MM.1S (cell line): ENCODE results near the gene NMNAT2.

Experiments used
- DNase-seq: peaks from one replicate; pipeline ENCODE4 v3.0.0-alpha.2; 2015
- H2AFZ ChIP-seq: fragments of 300-600 bp; sonication (generic); 2 replicates; pipeline ENCODE4 v1.6.0; 2016; ENCODE audit warnings: antibody characterized with exemption, low read length
- H3F3A ChIP-seq: fragments of 300-600 bp; sonication (generic); 2 replicates; pipeline ENCODE4 v1.6.1; 2016; ENCODE audit warnings: mild to moderate bottlenecking, antibody characterized with exemption, low read length, moderate library complexity, mixed read lengths; ENCODE audit not compliant: insufficient read depth
- H3K27ac ChIP-seq: fragments of 300-600 bp; sonication (generic); 2 replicates; pipeline ENCODE4 v1.5.1; 2016; ENCODE audit warnings: mild to moderate bottlenecking, low read length
- H3K27me3 ChIP-seq: fragments of 300-600 bp; sonication (generic); replicated peaks from 2 replicates; pipeline ENCODE4 v1.6.0; 2016; ENCODE audit warnings: low read length; ENCODE audit not compliant: insufficient read depth
- H3K36me3 ChIP-seq: fragments of 300-600 bp; sonication (generic); replicated peaks from 2 replicates; pipeline ENCODE4 v1.6.1; 2016; ENCODE audit warnings: mild to moderate bottlenecking, low read length, mixed read lengths; ENCODE audit not compliant: insufficient read depth
- H3K4me1 ChIP-seq: fragments of 300-600 bp; sonication (generic); 2 replicates; pipeline ENCODE4 v1.6.1; 2016; ENCODE audit warnings: low read length, mixed read lengths
- H3K4me2 ChIP-seq: fragments of 300-600 bp; sonication (generic); 2 replicates; pipeline ENCODE4 v1.6.0; 2016; ENCODE audit warnings: low read depth, low read length
- H3K4me3 ChIP-seq: fragments of 300-600 bp; sonication (generic); 2 replicates; pipeline ENCODE4 v1.5.1; 2016; ENCODE audit warnings: low read length, mixed read lengths
- H3K79me2 ChIP-seq: fragments of 300-600 bp; sonication (generic); 2 replicates; pipeline ENCODE4 v1.6.1; 2016; ENCODE audit warnings: mixed run types, low read length, mixed read lengths
- H3K9ac ChIP-seq: fragments of 300-600 bp; sonication (generic); 2 replicates; pipeline ENCODE4 v1.6.1; 2016; ENCODE audit warnings: low read length, mixed read lengths
- H3K9me2 ChIP-seq: fragments of 300-600 bp; sonication (generic); replicated peaks from 2 replicates; pipeline ENCODE4 v1.6.1; 2016; ENCODE audit warnings: mild to moderate bottlenecking, low read length, mixed read lengths; ENCODE audit not compliant: insufficient read depth
- H3K9me3 ChIP-seq: fragments of 300-600 bp; sonication (generic); replicated peaks from 2 replicates; pipeline ENCODE4 v1.6.1; 2016; ENCODE audit warnings: mild to moderate bottlenecking, low read length, mixed read lengths; ENCODE audit not compliant: insufficient read depth
- H4K20me1 ChIP-seq: fragments of 300-600 bp; sonication (generic); 2 replicates; pipeline ENCODE4 v1.6.1; 2016; ENCODE audit warnings: mild to moderate bottlenecking, low read length, moderate library complexity, mixed read lengths; ENCODE audit not compliant: insufficient read depth
- CTCF ChIP-seq: fragments of 300-600 bp; sonication (generic); IDR thresholded peaks from 2 replicates; pipeline ENCODE4 v1.5.1; 2016; ENCODE audit warnings: antibody characterized with exemption, low read length, mixed read lengths
- EZH2 ChIP-seq: fragments of 300-600 bp; sonication (generic); optimal IDR thresholded peaks from 2 replicates; pipeline ENCODE3; 2017; ENCODE audit warnings: low read depth, mild to moderate bottlenecking, antibody characterized with exemption, low read length, mixed read lengths
- EZH2phosphoT487 ChIP-seq: fragments of 300-600 bp; sonication (generic); IDR thresholded peaks from 2 replicates; pipeline ENCODE4 v1.6.1; 2018; ENCODE audit warnings: antibody characterized with exemption, low read length

The NMNAT2 gene

GRCh38 chr1:183215076-183215720, 203.0 kb downstream of the NMNAT2 start:
- Histone ChIP-seq H3K4me3 (no peak overlapping the region), H2AFZ (no peak overlapping the region), H3K79me2 (no peaks in the 10 kb centered on the region), H3K27ac (no peak overlapping the region), H3K36me3 (no peaks in the 10 kb centered on the region), H3K9me3 (no peaks in the 10 kb centered on the region), H3K4me1 (peaks cover 10% of the 10 kb centered on the region; the same call in 1 of the 2 replicates), H3K4me2 (no peak overlapping the region), H3F3A (no peaks in the 10 kb centered on the region), H3K27me3 (no peaks in the 10 kb centered on the region), H4K20me1 (no peaks in the 10 kb centered on the region), H3K9me2 (no peaks in the 10 kb centered on the region), H3K9ac (no peak overlapping the region)
- no peak for TF ChIP-seq EZH2phosphoT487
- TF ChIP-seq EZH2: no peak
- no peak for TF ChIP-seq CTCF
- no peak for DNase-seq

GRCh38 chr1:183214021-183214970, 203.9 kb downstream of the NMNAT2 start:
- peaks cover 6% of the 10 kb centered on the region; the same call in 1 of the 2 replicates for H3K4me1 ChIP-seq
- H3K9me3 ChIP-seq: no peaks in the 10 kb centered on the region
- no peak for DNase-seq
- H3K9ac ChIP-seq: no peak overlapping the region
- no peaks in the 10 kb centered on the region for H3K9me2 ChIP-seq
- H2AFZ ChIP-seq: no peak overlapping the region
- no peaks in the 10 kb centered on the region for H3F3A ChIP-seq
- H3K36me3 ChIP-seq: no peaks in the 10 kb centered on the region
- no peaks in the 10 kb centered on the region for H4K20me1 ChIP-seq
- no peak overlapping the region for H3K27ac ChIP-seq
- TF ChIP-seq EZH2phosphoT487: no peak
- TF ChIP-seq CTCF: no peak
- TF ChIP-seq EZH2: no peak
- H3K4me2 ChIP-seq: no peak overlapping the region
- no peaks in the 10 kb centered on the region for H3K27me3 ChIP-seq
- no peaks in the 10 kb centered on the region for H3K79me2 ChIP-seq
- H3K4me3 ChIP-seq: no peak overlapping the region

GRCh38 chr1:183212870-183213269, 205.3 kb downstream of the NMNAT2 start:
- Histone ChIP-seq H3K4me3 (no peak overlapping the region), H3K4me2 (no peak overlapping the region), H3K4me1 (no peaks in the 10 kb centered on the region)

More at GRCh38 chr1:183212870-183213269, 205.3 kb downstream of the NMNAT2 start:
- no peak for DNase-seq
- Histone ChIP-seq H3K9ac (no peak overlapping the region), H3K36me3 (no peaks in the 10 kb centered on the region), H4K20me1 (no peaks in the 10 kb centered on the region), H3K27me3 (no peaks in the 10 kb centered on the region), H3F3A (no peaks in the 10 kb centered on the region), H2AFZ (no peak overlapping the region), H3K9me3 (no peaks in the 10 kb centered on the region), H3K79me2 (no peaks in the 10 kb centered on the region), H3K9me2 (no peaks in the 10 kb centered on the region), H3K27ac (no peak overlapping the region)
- TF ChIP-seq EZH2 (no peak), CTCF (no peak), EZH2phosphoT487 (no peak)
